HepG2 (cell line): Measurements from ENCODE around the gene TPPP2. TPM values are rescaled to one million over a fixed set of nuclear protein-coding genes. Genes with fewer than 3 reads are reported as not detected.
A peak's percentile ranks its signal among the peaks of the same experiment; 100 is the strongest.

Source experiments
- ATF4 ChIP-seq, 2 experiments: fragments of 450-650 bp in 1 of 2; sonication (generic) in 1 of 2; formaldehyde crosslinking; IDR thresholded peaks; 2 replicates each; pipeline versions ENCODE4 v1.5.0 to v1.8.0; 2020 to 2022; ENCODE audit warnings: mild to moderate bottlenecking in 1 of 2, missing genetic modification reagents in 1 of 2
- ERF ChIP-seq: IDR thresholded peaks from 2 replicates; pipeline ENCODE4 v1.6.1; 2018; ENCODE audit warnings: missing biosample characterization, missing genetic modification reagents
- GPBP1L1 ChIP-seq: sonication (generic); formaldehyde crosslinking; IDR thresholded peaks from 2 replicates; pipeline ENCODE4 v1.5.0; 2020; ENCODE audit warnings: mild to moderate bottlenecking, missing genetic modification reagents
- HHEX ChIP-seq: IDR thresholded peaks from 2 replicates; pipeline ENCODE4 v1.6.1; 2016; ENCODE audit warnings: control low read depth
- HNF1B ChIP-seq: sonication (generic); formaldehyde crosslinking; IDR thresholded peaks from 2 replicates; pipeline ENCODE4 v1.5.1; 2020; ENCODE audit warnings: mild to moderate bottlenecking, moderate library complexity, missing genetic modification reagents
- HOXA9 ChIP-seq: sonication (generic); formaldehyde crosslinking; IDR thresholded peaks from 2 replicates; pipeline ENCODE4 v1.8.1; 2022; ENCODE audit warnings: missing genetic modification reagents, mild to moderate bottlenecking, moderate library complexity, borderline replicate concordance
- MED1 ChIP-seq: sonication (generic); formaldehyde crosslinking; IDR thresholded peaks from 2 replicates; pipeline ENCODE4 v1.4.0; 2020; ENCODE audit warnings: missing genetic modification reagents
- RBAK ChIP-seq: sonication (generic); formaldehyde crosslinking; IDR thresholded peaks from 2 replicates; pipeline ENCODE4 v1.5.1; 2020; ENCODE audit warnings: mild to moderate bottlenecking, missing genetic modification reagents
- SP4 ChIP-seq: sonication (generic); formaldehyde crosslinking; IDR thresholded peaks from 2 replicates; pipeline ENCODE4 v1.8.1; 2023; ENCODE audit warnings: mild to moderate bottlenecking, missing genetic modification reagents
- SPEN ChIP-seq: sonication (generic); formaldehyde crosslinking; IDR thresholded peaks from 2 replicates; pipeline ENCODE4 v1.5.1; 2020; ENCODE audit warnings: low read depth, mild to moderate bottlenecking, missing genetic modification reagents
- ZKSCAN1 ChIP-seq: fragments of 150-350 bp; IDR thresholded peaks from 2 replicates; pipeline ENCODE4 v1.6.1; 2014; ENCODE audit warnings: low read length
- ZNF253 ChIP-seq: sonication (generic); formaldehyde crosslinking; IDR thresholded peaks from 2 replicates; pipeline ENCODE4 v1.8.0; 2022; ENCODE audit warnings: mild to moderate bottlenecking, missing genetic modification reagents, borderline replicate concordance
- ZNF496 ChIP-seq: sonication (generic); formaldehyde crosslinking; IDR thresholded peaks from 2 replicates; pipeline ENCODE4 v1.8.1; 2023; ENCODE audit warnings: mild to moderate bottlenecking, moderate library complexity, missing genetic modification reagents; ENCODE audit not compliant: insufficient replicate concordance
- ZNF550 ChIP-seq: sonication (generic); formaldehyde crosslinking; IDR thresholded peaks from 2 replicates; pipeline ENCODE4 v1.4.0; 2020; ENCODE audit warnings: mild to moderate bottlenecking, missing genetic modification reagents, borderline replicate concordance
- polyA plus RNA-seq, 8 experiments: library from polyadenylated mRNA; depleted of rRNA in 3 of 8; stranded (reverse) in 7 of 8; unstranded in 1 of 8; fragments of >200 nt; fragmentation: Illumina TruSeq in 4 of 8; extraction: Trizol in 4 of 8; gene quantifications; 2 replicates each; pipeline versions ENCODE4 v1.2.1 to v1.2.3, GENCODE V29; 2011 to 2016; ENCODE audit warnings: low read depth in 4 of 8, missing spikeins in 1 of 8, mixed read lengths in 1 of 8; ENCODE audit not compliant: insufficient read depth in 1 of 8
- total RNA-seq, 5 experiments: library from RNA; depleted of rRNA; stranded (reverse); fragments of >200 nt; fragmentation: Illumina TruSeq; extraction: Trizol; gene quantifications; 2 replicates each; pipeline ENCODE4 v1.2.3, GENCODE V29; 2016; ENCODE audit warnings: low read depth in 1 of 5
- TF ChIP-seq, protein P1 (sequence below): IDR thresholded peaks from 2 replicates; pipeline ENCODE4 v1.6.1; 2016
- TF ChIP-seq, protein P2 (sequence below): sonication (generic); formaldehyde crosslinking; IDR thresholded peaks from 2 replicates; pipeline ENCODE4; 2020; ENCODE audit warnings: missing genetic modification reagents, mild to moderate bottlenecking, borderline replicate concordance
- TF ChIP-seq, protein P3 (sequence below): IDR thresholded peaks from 2 replicates; pipeline ENCODE4 v1.6.1; 2016; ENCODE audit warnings: missing biosample characterization, missing genetic modification reagents, low read depth

TPPP2 gene
- total and polyA plus RNA-seq, 2 of the 13 experiments (the other 11 are each of a cell fraction or from before 2014, with no cell fraction given) = 0.58 to 4.2 TPM

GRCh38 chr14:21053184-21054122 is 23.4 kb downstream of the TPPP2 start (continued):
- TF ChIP-seq GPBP1L1 (no peak), HOXA9 (CRISPR knock-in tag) (no peak), SPEN (CRISPR knock-in tag) (peak; percentile 20; the same call in 1 of the 2 replicates), ERF (CRISPR knock-in tag) (no peak; the same call in 1 of the 2 replicates), ZNF496 (CRISPR knock-in tag) (no peak), SP4 (CRISPR knock-in tag) (peak; percentile 45; the same call in 1 of the 2 replicates), HHEX (0 out of 2 replicates have a peak, but pooled peaks have one; percentile 20), ZKSCAN1 (no peak; the same call in 1 of the 2 replicates), MED1 (CRISPR knock-in tag) (peak; percentile 24; the same call in 1 of the 2 replicates), ZNF550 (no peak), RBAK (CRISPR knock-in tag) (0 out of 2 replicates have a peak, but pooled peaks have one; percentile 32), HNF1B (CRISPR knock-in tag) (0 out of 2 replicates have a peak, but pooled peaks have one; percentile 33), ZNF253 (CRISPR knock-in tag) (no peak), ATF4 (CRISPR knock-in tag; IDR thresholded peaks at IDR 0.05) (no peak)
- TF ChIP-seq, protein P1, sequence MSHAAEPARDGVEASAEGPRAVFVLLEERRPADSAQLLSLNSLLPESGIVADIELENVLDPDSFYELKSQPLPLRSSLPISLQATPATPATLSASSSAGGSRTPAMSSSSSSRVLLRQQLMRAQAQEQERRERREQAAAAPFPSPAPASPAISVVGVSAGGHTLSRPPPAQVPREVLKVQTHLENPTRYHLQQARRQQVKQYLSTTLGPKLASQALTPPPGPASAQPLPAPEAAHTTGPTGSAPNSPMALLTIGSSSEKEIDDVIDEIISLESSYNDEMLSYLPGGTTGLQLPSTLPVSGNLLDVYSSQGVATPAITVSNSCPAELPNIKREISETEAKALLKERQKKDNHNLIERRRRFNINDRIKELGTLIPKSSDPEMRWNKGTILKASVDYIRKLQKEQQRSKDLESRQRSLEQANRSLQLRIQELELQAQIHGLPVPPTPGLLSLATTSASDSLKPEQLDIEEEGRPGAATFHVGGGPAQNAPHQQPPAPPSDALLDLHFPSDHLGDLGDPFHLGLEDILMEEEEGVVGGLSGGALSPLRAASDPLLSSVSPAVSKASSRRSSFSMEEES = peak; percentile 9; the same call in 1 of the 2 replicates
- TF ChIP-seq, protein P2, sequence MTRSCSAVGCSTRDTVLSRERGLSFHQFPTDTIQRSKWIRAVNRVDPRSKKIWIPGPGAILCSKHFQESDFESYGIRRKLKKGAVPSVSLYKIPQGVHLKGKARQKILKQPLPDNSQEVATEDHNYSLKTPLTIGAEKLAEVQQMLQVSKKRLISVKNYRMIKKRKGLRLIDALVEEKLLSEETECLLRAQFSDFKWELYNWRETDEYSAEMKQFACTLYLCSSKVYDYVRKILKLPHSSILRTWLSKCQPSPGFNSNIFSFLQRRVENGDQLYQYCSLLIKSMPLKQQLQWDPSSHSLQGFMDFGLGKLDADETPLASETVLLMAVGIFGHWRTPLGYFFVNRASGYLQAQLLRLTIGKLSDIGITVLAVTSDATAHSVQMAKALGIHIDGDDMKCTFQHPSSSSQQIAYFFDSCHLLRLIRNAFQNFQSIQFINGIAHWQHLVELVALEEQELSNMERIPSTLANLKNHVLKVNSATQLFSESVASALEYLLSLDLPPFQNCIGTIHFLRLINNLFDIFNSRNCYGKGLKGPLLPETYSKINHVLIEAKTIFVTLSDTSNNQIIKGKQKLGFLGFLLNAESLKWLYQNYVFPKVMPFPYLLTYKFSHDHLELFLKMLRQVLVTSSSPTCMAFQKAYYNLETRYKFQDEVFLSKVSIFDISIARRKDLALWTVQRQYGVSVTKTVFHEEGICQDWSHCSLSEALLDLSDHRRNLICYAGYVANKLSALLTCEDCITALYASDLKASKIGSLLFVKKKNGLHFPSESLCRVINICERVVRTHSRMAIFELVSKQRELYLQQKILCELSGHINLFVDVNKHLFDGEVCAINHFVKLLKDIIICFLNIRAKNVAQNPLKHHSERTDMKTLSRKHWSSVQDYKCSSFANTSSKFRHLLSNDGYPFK (CRISPR knock-in tag) = peak; percentile 62; the same call in 1 of the 2 replicates
- TF ChIP-seq, protein P3, sequence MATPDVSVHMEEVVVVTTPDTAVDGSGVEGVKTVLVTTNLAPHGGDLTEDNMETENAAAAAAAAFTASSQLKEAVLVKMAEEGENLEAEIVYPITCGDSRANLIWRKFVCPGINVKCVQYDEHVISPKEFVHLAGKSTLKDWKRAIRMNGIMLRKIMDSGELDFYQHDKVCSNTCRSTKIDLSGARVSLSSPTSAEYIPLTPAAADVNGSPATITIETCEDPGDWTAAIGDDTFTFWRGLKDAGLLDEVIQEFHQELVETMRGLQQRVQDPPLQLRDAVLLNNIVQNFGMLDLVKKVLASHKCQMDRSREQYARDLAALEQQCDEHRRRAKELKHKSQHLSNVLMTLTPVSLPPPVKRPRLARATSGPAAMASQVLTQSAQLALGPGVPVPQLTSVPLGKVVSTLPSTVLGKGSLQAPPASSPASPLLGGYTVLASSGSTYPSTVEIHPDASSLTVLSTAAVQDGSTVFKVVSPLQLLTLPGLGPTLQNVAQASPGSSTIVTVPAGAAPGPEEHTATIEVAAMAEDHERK (CRISPR knock-in tag) = no peak
